SK-N-SH (cell line): ENCODE results near the gene PPP1R1B. TPM values are rescaled to one million over a fixed set of nuclear protein-coding genes. Genes with fewer than 3 reads are reported as not detected.

ENCODE experiments used
- CTCF ChIA-PET: fragments of 300-600, 350-600 bp; formaldehyde crosslinking; extraction: SDS; loops from one replicate; lab custom pipeline; 2021; lab: Yijun Ruan, JAX
- POLR2A ChIA-PET: fragments of 350-600 bp; sonication (Branson Sonifier 250); formaldehyde crosslinking; extraction: SDS; loops from one replicate; lab custom pipeline; 2020; ENCODE audit warnings: antibody characterized with exemption, inconsistent platforms; lab: Yijun Ruan, JAX
- DNase-seq: peaks from one replicate; pipeline ENCODE4 v3.0.0; 2012
- H2AFZ ChIP-seq: fragments of 200-600 bp; sonication (generic); 2 replicates; pipeline ENCODE4 v1.8.1; 2016; ENCODE audit warnings: antibody characterized with exemption, mild to moderate bottlenecking, low read depth
- H3F3A ChIP-seq: fragments of 200-600 bp; sonication (generic); replicated peaks from 2 replicates; pipeline ENCODE3; 2016; ENCODE audit warnings: antibody characterized with exemption, mild to moderate bottlenecking; ENCODE audit not compliant: insufficient read depth
- H3K27ac ChIP-seq, 2 experiments: fragments of 200-500 bp in 1 of 2; fragments of 200-600 bp in 1 of 2; sonication (Bioruptor generic) in 1 of 2; sonication (generic), shearing (Covaris generic) in 1 of 2; 2 replicates each; pipeline versions ENCODE4 v1.5.1 to v1.6.1; 2014 to 2016; ENCODE audit warnings: low read depth in 2 of 2, inconsistent platforms in 1 of 2, low read length in 1 of 2, mild to moderate bottlenecking in 1 of 2, mixed read lengths in 1 of 2
- H3K27me3 ChIP-seq: fragments of 200-600 bp; sonication (generic), shearing (Covaris generic); 2 replicates; pipeline ENCODE4 v1.6.1; 2016; ENCODE audit warnings: mixed run types; ENCODE audit not compliant: insufficient read depth
- H3K36me3 ChIP-seq, 2 experiments: fragments of 200-500 bp in 1 of 2; fragments of 200-600 bp in 1 of 2; sonication (Bioruptor generic) in 1 of 2; sonication (generic) in 1 of 2; replicated peaks in 1 of 2; 2 replicates each; pipeline versions ENCODE3 to v1.5.1; 2014 to 2016; ENCODE audit warnings: low read length in 1 of 2, mild to moderate bottlenecking in 1 of 2; ENCODE audit not compliant: insufficient read depth in 2 of 2, control insufficient read depth in 1 of 2
- H3K4me1 ChIP-seq, 2 experiments: fragments of 200-500 bp in 1 of 2; fragments of 200-600 bp in 1 of 2; sonication (Bioruptor generic) in 1 of 2; sonication (generic), shearing (Covaris generic) in 1 of 2; 2 replicates each; pipeline versions ENCODE4 v1.5.1 to v1.6.1; 2014 to 2016; ENCODE audit warnings: low read depth in 1 of 2, low read length in 1 of 2, mixed run types in 1 of 2; ENCODE audit not compliant: insufficient read depth in 2 of 2, control insufficient read depth in 1 of 2
- H3K4me2 ChIP-seq: fragments of 200-600 bp; sonication (generic), shearing (Covaris generic); 2 replicates; pipeline ENCODE4 v1.6.1; 2017; ENCODE audit warnings: mixed run types
- H3K4me3 ChIP-seq, 2 experiments: fragments of 200-500 bp in 1 of 2; fragments of 200-600 bp in 1 of 2; sonication (Bioruptor generic) in 1 of 2; sonication (generic), shearing (Covaris generic) in 1 of 2; 2 replicates each; pipeline versions ENCODE4 v1.5.1 to v1.8.1; 2014 to 2016; ENCODE audit warnings: low read depth in 2 of 2, inconsistent platforms in 1 of 2, low read length in 1 of 2, mild to moderate bottlenecking in 1 of 2, mixed read lengths in 1 of 2, moderate library complexity in 1 of 2
- H3K79me2 ChIP-seq: fragments of 200-600 bp; sonication (generic); 2 replicates; pipeline ENCODE4 v1.8.1; 2017; ENCODE audit warnings: mild to moderate bottlenecking; ENCODE audit not compliant: insufficient read depth
- H3K9ac ChIP-seq: fragments of 200-600 bp; sonication (generic); 2 replicates; pipeline ENCODE4 v1.6.1; 2017; ENCODE audit warnings: mixed run types
- H3K9me2 ChIP-seq: fragments of 200-600 bp; sonication (generic); 2 replicates; pipeline ENCODE4 v1.6.1; 2017; ENCODE audit warnings: mixed run types
- H3K9me3 ChIP-seq: fragments of 200-600 bp; sonication (generic); 2 replicates; pipeline ENCODE4 v1.6.1; 2017; ENCODE audit warnings: mixed run types, mild to moderate bottlenecking, moderate library complexity
- H4K20me1 ChIP-seq: fragments of 200-600 bp; sonication (generic); 2 replicates; pipeline ENCODE4 v1.6.1; 2017; ENCODE audit warnings: mild to moderate bottlenecking, mixed run types; ENCODE audit not compliant: insufficient read depth
- CHD2 ChIP-seq: fragments of 150-350 bp; IDR thresholded peaks from 2 replicates; pipeline ENCODE4 v1.6.1; 2018; ENCODE audit warnings: low read length; ENCODE audit not compliant: partially characterized antibody
- CTCF ChIP-seq: fragments of 200-600 bp; sonication (generic); IDR thresholded peaks from 2 replicates; pipeline ENCODE4 v1.6.1; 2017; ENCODE audit warnings: antibody characterized with exemption, mild to moderate bottlenecking, moderate library complexity
- ELF1 ChIP-seq: IDR thresholded peaks from 2 replicates; pipeline ENCODE4 v1.4.0; 2012
- EP300 ChIP-seq, 2 experiments: IDR thresholded peaks; 2 replicates each; pipeline versions ENCODE4 v1.4.0 to v1.6.1; 2012; ENCODE audit warnings: borderline replicate concordance in 1 of 2, low read depth in 1 of 2, low read length in 1 of 2
- FOXJ3 ChIP-seq: sonication (generic); formaldehyde crosslinking; IDR thresholded peaks from 2 replicates; pipeline ENCODE4 v1.5.1; 2020; ENCODE audit warnings: mild to moderate bottlenecking, missing genetic modification reagents
- GABPA ChIP-seq: IDR thresholded peaks from 2 replicates; pipeline ENCODE4 v1.4.0; 2012; ENCODE audit warnings: low read depth, mild to moderate bottlenecking
- GATA2 ChIP-seq: sonication (generic); formaldehyde crosslinking; IDR thresholded peaks from 2 replicates; pipeline ENCODE4 v1.5.0; 2020; ENCODE audit warnings: mild to moderate bottlenecking, missing genetic modification reagents
- JUND ChIP-seq: IDR thresholded peaks from 2 replicates; pipeline ENCODE4 v1.4.0; 2012
- MEF2A ChIP-seq: IDR thresholded peaks from 2 replicates; pipeline ENCODE4 v1.4.0; 2012; ENCODE audit warnings: low read depth, borderline replicate concordance
- NFIC ChIP-seq: IDR thresholded peaks from 2 replicates; pipeline ENCODE4 v1.4.0; 2012; ENCODE audit warnings: borderline replicate concordance
- POLR2AphosphoS5 ChIP-seq: IDR thresholded peaks from 2 replicates; pipeline ENCODE4 v1.6.1; 2012; ENCODE audit warnings: low read depth, low read length
- RCOR1 ChIP-seq: fragments of 150-350 bp; IDR thresholded peaks from 2 replicates; pipeline ENCODE4 v1.6.1; 2017; ENCODE audit warnings: antibody characterized with exemption, low read length
- SMC3 ChIP-seq: IDR thresholded peaks from 2 replicates; pipeline ENCODE4 v1.6.1; 2012; ENCODE audit warnings: low read depth, low read length, improper control_type of control experiment
- TAF1 ChIP-seq: IDR thresholded peaks from 2 replicates; pipeline ENCODE4 v1.6.1; 2012; ENCODE audit warnings: low read depth, mild to moderate bottlenecking, low read length, moderate library complexity, borderline replicate concordance
- TCF12 ChIP-seq: IDR thresholded peaks from 2 replicates; pipeline ENCODE4 v1.4.0; 2012
- TEAD4 ChIP-seq: IDR thresholded peaks from 2 replicates; pipeline ENCODE4 v1.4.0; 2012; ENCODE audit warnings: mild to moderate bottlenecking, borderline replicate concordance; ENCODE audit not compliant: insufficient read depth
- WGBS: methylation state at CpG from one replicate; pipeline ENCODE4 v1.1.6; 2017; ENCODE audit warnings: low lambda C conversion rate; 5-methylcytosine and 5-hydroxymethylcytosine counted together
- polyA plus RNA-seq, 3 experiments: library from polyadenylated mRNA; depleted of rRNA; stranded (reverse); fragments of >200 nt; gene quantifications; 2 replicates each; pipeline ENCODE4 v1.2.3, GENCODE V29; 2012

The PPP1R1B gene
- 0.05 and 0.07 TPM in 2 replicates for polyA plus RNA-seq (2012; rRNA removed)
- 0.05 and 0.12 TPM in 2 replicates for polyA plus RNA-seq (2012; cell fraction: cytosol; rRNA removed)
- not detected in 2 replicates for polyA plus RNA-seq (2012; cell fraction: nucleus; rRNA removed)

DNA sequence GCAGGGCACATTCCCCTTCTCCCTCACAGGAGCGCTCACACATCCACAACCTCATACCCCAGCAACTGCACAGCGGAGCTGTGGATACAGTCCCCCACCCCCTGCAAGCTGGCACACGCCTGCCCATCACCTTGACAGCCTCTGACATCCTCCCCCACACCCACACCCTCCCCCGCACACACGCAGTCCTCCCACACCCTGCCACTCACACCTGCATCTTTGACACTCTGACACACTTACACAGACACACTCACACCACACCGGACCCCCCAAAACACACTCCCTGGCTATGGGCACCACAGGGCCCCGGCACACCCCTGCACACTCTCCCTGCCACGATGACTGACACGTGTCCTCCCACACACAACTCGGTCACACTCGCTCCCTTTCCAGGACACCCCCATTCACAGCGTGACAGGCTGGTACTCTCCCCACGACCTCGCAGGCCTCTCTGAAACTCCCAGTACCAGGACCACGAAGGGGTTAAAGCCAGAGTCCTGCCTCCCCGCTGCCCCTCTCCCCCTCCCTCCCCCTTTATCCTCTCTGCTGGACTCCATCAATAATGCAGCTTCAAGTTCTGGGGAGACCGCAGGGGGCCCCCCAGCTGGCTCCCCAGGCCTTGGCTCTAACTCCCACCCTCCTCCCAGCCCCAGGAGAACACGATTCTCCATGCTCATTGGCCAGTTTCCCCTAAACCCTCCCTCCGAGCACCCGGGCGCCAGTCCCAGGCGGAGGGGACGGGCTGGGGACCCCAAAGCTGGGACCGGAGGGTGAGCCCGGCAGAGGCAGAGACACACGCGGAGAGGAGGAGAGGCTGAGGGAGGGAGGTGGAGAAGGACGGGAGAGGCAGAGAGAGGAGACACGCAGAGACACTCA is at the start of gene PPP1R1B:
TSS of gene PPP1R1B (plus strand) at position 782 of the 876 bp plus-strand sequence. CDS start 441 bp downstream, outside the sequence.
- Histone ChIP-seq H3K9me3 (no peaks in the 10 kb centered on the region), H2AFZ (peak within 1 kb of the TSS; percentile 42; the same call in 1 of the 2 replicates), H3K9ac (no peak within 1 kb of the TSS), H3K9me2 (no peaks in the 10 kb centered on the region), H3K27ac (no peak within 1 kb of the TSS), H3K79me2 (no peaks in the 10 kb centered on the region), H3K36me3 (no peaks in the 10 kb centered on the region), H3K27me3 (peaks cover 41% of the 10 kb centered on the region), H3K4me3 (peak within 1 kb of the TSS in 1 of 2 experiments; percentile 36; a peak in 2 of 4 replicates), H3K4me1 (peaks cover 0 to 7% of the 10 kb centered on the region in 2 experiments; a peak in 1 of 4 replicates), H4K20me1 (0 out of 2 replicates have a peak, but pooled peaks cover 4% of the 10 kb centered on the region), H3K4me2 (peak within 1 kb of the TSS; percentile 87), H3F3A (peaks cover 3% of the 10 kb centered on the region)
- ChIA-PET CTCF (interaction anchor here (1.2 to 14.5 kb wide), 7 partner anchors 11 to 127 kb away, joined by 3 to 483 read pairs (median 279); partner anchors contain the start of genes NEUROD2, PNMT, STARD3 and TCAP), POLR2A (no interaction called here)
- TF ChIP-seq TAF1 = no peak
- no peak for TF ChIP-seq JUND
- no peak for TF ChIP-seq SMC3
- no peak for TF ChIP-seq TCF12
- no peak for TF ChIP-seq GATA2 (CRISPR knock-in tag)
- TF ChIP-seq GABPA = no peak
- no peak for TF ChIP-seq NFIC
- 36% methylated on average over 29 of the region's 29 CpGs for WGBS
- peak; percentile 71 for DNase-seq

- ChIA-PET POLR2A (no interaction called here), CTCF (interaction anchor here (0.9 to 10.3 kb wide), 7 partner anchors 11 to 44 kb away, joined by 3 to 93 read pairs (median 13); no protein-coding TSS in a partner anchor)
- 56% methylated on average over 2 of the region's 2 CpGs for WGBS
- Histone ChIP-seq H3K79me2 (no peaks in the 10 kb centered on the region), H3K36me3 (no peaks in the 10 kb centered on the region), H4K20me1 (no peaks in the 10 kb centered on the region), H3K9me3 (no peaks in the 10 kb centered on the region), H3K9ac (no peak overlapping the region), H2AFZ (no peak overlapping the region), H3K4me1 (peaks cover 0 to 8% of the 10 kb centered on the region in 2 experiments; a peak in 1 of 4 replicates), H3K27me3 (no peaks in the 10 kb centered on the region), H3K27ac (no peak overlapping the region), H3K9me2 (no peaks in the 10 kb centered on the region), H3F3A (peaks cover 3% of the 10 kb centered on the region), H3K4me3 (no peak overlapping the region), H3K4me2 (no peak overlapping the region)
- DNase-seq = no peak
- TF ChIP-seq TCF12 (no peak), EP300 (IDR thresholded peaks at IDR 0.05; ENCODE audit: borderline replicate concordance in 1 of 2, low read depth in 1 of 2, low read length in 1 of 2) (no peak), RCOR1 (no peak), CHD2 (no peak), FOXJ3 (CRISPR knock-in tag) (no peak), POLR2AphosphoS5 (no peak), TEAD4 (no peak), MEF2A (no peak), CTCF (no peak), SMC3 (no peak), NFIC (no peak), ELF1 (no peak)
These were observed 48.5 kb upstream of the PPP1R1B start for GRCh38 chr17:39578272-39578671.
